ENCODE results near the gene SLC12A2. TPM values are rescaled to one million over a fixed set of nuclear protein-coding genes. Genes with fewer than 3 reads are reported as not detected.
A peak's percentile ranks its signal among the peaks of the same experiment; 100 is the strongest.

The SLC12A2 gene
- total RNA-seq, 1 donor from 2014 or later: 31.6 TPM

GRCh38 chr5:128169401-128170017, 85.9 kb downstream of the SLC12A2 start:
- DNase-seq (ENCODE audit: low read depth): no peak

GRCh38 chr5:128172102-128172501, 88.5 kb downstream of the SLC12A2 start:
- DNase-seq (ENCODE audit: low read depth): no peak

- DNase-seq (ENCODE audit: low read depth): no peak
Measured at GRCh38 chr5:128174951-128175350, 91.4 kb downstream of the SLC12A2 start.

GRCh38 chr5:128192368-128192767, 108.8 kb downstream of the SLC12A2 start:
- no peak for DNase-seq (ENCODE audit: low read depth)

- DNase-seq (ENCODE audit: low read depth): no peak
Measured at GRCh38 chr5:128193665-128194390, 110.3 kb downstream of the SLC12A2 start.

GRCh38 chr5:128195316-128195715, 111.8 kb downstream of the SLC12A2 start:
- DNase-seq (ENCODE audit: low read depth): no peak

GRCh38 chr5:128196080-128196479, 112.5 kb downstream of the SLC12A2 start:
- no peak for DNase-seq (ENCODE audit: low read depth)

GRCh38 chr5:128196791-128197190, 113.2 kb downstream of the SLC12A2 start:
- DNase-seq (ENCODE audit: low read depth): no peak

GRCh38 chr5:128197896-128198522, 114.4 kb downstream of the SLC12A2 start:
- DNase-seq (ENCODE audit: low read depth): peak; percentile 25

GRCh38 chr5:128199104-128199503, 115.5 kb downstream of the SLC12A2 start:
- DNase-seq (ENCODE audit: low read depth): peak; percentile 86

GRCh38 chr5:128199611-128200010, 116.0 kb downstream of the SLC12A2 start:
- DNase-seq (ENCODE audit: low read depth): peak; percentile 54

GRCh38 chr5:128201065-128201926, 117.7 kb downstream of the SLC12A2 start:
- DNase-seq (ENCODE audit: low read depth): peak; percentile 16

- DNase-seq (ENCODE audit: low read depth): no peak
Measured at GRCh38 chr5:128202320-128202719, 118.8 kb downstream of the SLC12A2 start.

GRCh38 chr5:128208436-128208835, 124.9 kb downstream of the SLC12A2 start:
- no peak for DNase-seq (ENCODE audit: low read depth)

- peak; percentile 50 for DNase-seq (ENCODE audit: low read depth)
Measured at GRCh38 chr5:128212191-128212806, 128.7 kb downstream of the SLC12A2 start.

GRCh38 chr5:128213340-128213739, 129.8 kb downstream of the SLC12A2 start:
- DNase-seq (ENCODE audit: low read depth): peak; percentile 75

- no peak for DNase-seq (ENCODE audit: low read depth)
Measured at GRCh38 chr5:128213833-128214232, 130.3 kb downstream of the SLC12A2 start.

GRCh38 chr5:128216285-128216684, 132.7 kb downstream of the SLC12A2 start:
- DNase-seq (ENCODE audit: low read depth): no peak

GRCh38 chr5:128216860-128217531, 133.4 kb downstream of the SLC12A2 start:
- peak; percentile 95 for DNase-seq (ENCODE audit: low read depth)

- DNase-seq (ENCODE audit: low read depth): no peak
Measured at GRCh38 chr5:128220841-128221240, 137.3 kb downstream of the SLC12A2 start.

- no peak for DNase-seq (ENCODE audit: low read depth)
Measured at GRCh38 chr5:128224336-128224735, 140.8 kb downstream of the SLC12A2 start.
